Esophagus squamous epithelium (tissue), 5 donors: ENCODE results near the gene PGAP2. TPM values are rescaled to one million over a fixed set of nuclear protein-coding genes. Genes with fewer than 3 reads are reported as not detected.
A peak's percentile ranks its signal among the peaks of the same experiment; 100 is the strongest.
"Not testable (repeated sequence)": the region's sequence is repeated elsewhere in the genome, so short reads cannot be mapped to it uniquely, and the experiment has no call there.

Experiments
- DNase-seq: peaks from one replicate; lab custom pipeline; 2025; lab: John Stamatoyannopoulos, UW
- H3K27ac ChIP-seq, 4 donors: fragments of 200-600 bp; sonication (generic); one replicate each; pipeline ENCODE4 v1.5.1; 2016 to 2019; ENCODE audit warnings: mild to moderate bottlenecking in 1 of 4
- H3K27me3 ChIP-seq, 4 donors: fragments of 200-600 bp; sonication (generic); 1 replicate in 3 of 4; 2 replicates in 1 of 4; pipeline versions ENCODE4 v1.5.1 to v1.6.0; 2017 to 2021; ENCODE audit warnings: antibody characterized with exemption in 1 of 4
- H3K36me3 ChIP-seq, 3 donors: fragments of 200-600 bp; sonication (generic); one replicate each; pipeline ENCODE4 v1.5.1; 2016 to 2019
- H3K4me1 ChIP-seq, 3 donors: fragments of 200-600 bp; sonication (generic); one replicate each; pipeline ENCODE4 v1.5.1; 2017 to 2019
- H3K4me3 ChIP-seq, 4 donors: fragments of 200-600 bp; sonication (generic); 1 replicate in 3 of 4; 2 replicates in 1 of 4; pipeline ENCODE4 v1.5.1; 2016 to 2019; ENCODE audit warnings: mild to moderate bottlenecking in 2 of 4, moderate library complexity in 1 of 4
- H3K9me3 ChIP-seq, 3 donors: fragments of 200-600 bp; sonication (generic); one replicate each; pipeline ENCODE4 v1.5.1; 2016 to 2019
- POLR2A ChIP-seq, 4 donors: fragments of 450-650 bp; IDR thresholded peaks; one replicate each; pipeline ENCODE4 v1.6.1; 2017; ENCODE audit warnings: antibody characterized with exemption in 4 of 4, mild to moderate bottlenecking in 4 of 4, moderate library complexity in 3 of 4
- WGBS, 2 donors: methylation state at CpG; one replicate each; pipeline ENCODE4 v1.1.5; 2018; 5-methylcytosine and 5-hydroxymethylcytosine counted together
- intact Hi-C: fragments of 100-400 bp; cut with DNase I; formaldehyde crosslinking; loops from one replicate; pipeline ENCODE4 v1.15.0; 2022
- total RNA-seq, 4 donors: library from RNA; depleted of rRNA; stranded (reverse); fragments of >200 nt; gene quantifications; one replicate each; pipeline ENCODE4 v1.1.0, GENCODE V29; 2016
- TF ChIP-seq, protein P1 (sequence below), 6 experiments: fragments of 450-650 bp in 4 of 6; fragments of 200-600 bp in 2 of 6; sonication (generic) in 2 of 6; IDR thresholded peaks; one replicate each; pipeline ENCODE4 v1.5.1; 2016 to 2019; ENCODE audit warnings: antibody characterized with exemption in 6 of 6, mild to moderate bottlenecking in 4 of 6, moderate library complexity in 4 of 6
- donor health status: DM: yes; HTN: yes; CAD: no.

PGAP2 gene
- total RNA-seq, 4 donors from 2014 or later: 10.8 to 30.8 (median 27.5) TPM

DNA sequence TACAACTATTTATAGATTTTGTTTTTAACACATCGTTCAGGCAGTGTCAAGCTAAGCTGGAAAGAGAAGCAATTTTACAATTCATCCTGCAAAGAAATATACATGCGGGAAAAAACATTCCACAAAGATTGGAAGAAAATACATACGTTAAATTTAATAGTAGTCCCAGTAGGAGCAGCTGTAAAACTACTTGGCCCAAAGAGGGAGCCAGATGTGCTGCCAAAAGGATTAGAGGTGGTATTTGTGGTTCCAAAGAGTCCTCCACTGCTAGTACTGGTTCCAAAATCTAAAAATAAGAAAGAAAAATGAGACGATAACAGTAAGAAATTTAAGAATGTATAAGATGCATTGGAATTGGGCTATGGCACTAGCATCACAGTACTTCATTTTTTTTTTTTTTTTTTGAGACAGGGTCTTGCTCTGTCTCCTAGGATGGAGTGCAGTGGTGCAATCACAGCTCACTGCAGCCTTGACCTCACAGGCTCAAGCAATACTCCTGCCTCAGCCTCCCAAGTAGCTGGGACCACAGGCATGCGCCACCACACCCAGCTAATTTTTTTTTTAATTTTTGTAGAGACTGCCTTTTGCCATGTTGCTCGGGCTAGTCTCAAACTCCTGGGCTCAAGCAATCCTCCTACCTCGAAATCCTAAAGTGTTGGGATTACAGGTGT is 32.5 kb upstream of the PGAP2 start:
- Histone ChIP-seq H3K4me1 (peaks cover 0 to 9% (median 0%) of the 10 kb centered on the region in 3 donors), H3K36me3 (peaks cover 6 to 100% (median 51%) of the 10 kb centered on the region in 3 donors), H3K9me3 (no peaks in the 10 kb centered on the region), H3K4me3 (no peak overlapping the region), H3K27ac (no peak overlapping the region), H3K27me3 (no peaks in the 10 kb centered on the region)
- no peak for DNase-seq
- 68 to 70% methylated on average over 7 of the region's 7 CpGs for WGBS, 2 donors
- TF ChIP-seq, protein P1, sequence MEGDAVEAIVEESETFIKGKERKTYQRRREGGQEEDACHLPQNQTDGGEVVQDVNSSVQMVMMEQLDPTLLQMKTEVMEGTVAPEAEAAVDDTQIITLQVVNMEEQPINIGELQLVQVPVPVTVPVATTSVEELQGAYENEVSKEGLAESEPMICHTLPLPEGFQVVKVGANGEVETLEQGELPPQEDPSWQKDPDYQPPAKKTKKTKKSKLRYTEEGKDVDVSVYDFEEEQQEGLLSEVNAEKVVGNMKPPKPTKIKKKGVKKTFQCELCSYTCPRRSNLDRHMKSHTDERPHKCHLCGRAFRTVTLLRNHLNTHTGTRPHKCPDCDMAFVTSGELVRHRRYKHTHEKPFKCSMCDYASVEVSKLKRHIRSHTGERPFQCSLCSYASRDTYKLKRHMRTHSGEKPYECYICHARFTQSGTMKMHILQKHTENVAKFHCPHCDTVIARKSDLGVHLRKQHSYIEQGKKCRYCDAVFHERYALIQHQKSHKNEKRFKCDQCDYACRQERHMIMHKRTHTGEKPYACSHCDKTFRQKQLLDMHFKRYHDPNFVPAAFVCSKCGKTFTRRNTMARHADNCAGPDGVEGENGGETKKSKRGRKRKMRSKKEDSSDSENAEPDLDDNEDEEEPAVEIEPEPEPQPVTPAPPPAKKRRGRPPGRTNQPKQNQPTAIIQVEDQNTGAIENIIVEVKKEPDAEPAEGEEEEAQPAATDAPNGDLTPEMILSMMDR (IDR thresholded peaks at IDR 0.05): no peak
- TF ChIP-seq POLR2A (IDR thresholded peaks at IDR 0.05): no peak
- intact Hi-C loops: no loop called here

DNA sequence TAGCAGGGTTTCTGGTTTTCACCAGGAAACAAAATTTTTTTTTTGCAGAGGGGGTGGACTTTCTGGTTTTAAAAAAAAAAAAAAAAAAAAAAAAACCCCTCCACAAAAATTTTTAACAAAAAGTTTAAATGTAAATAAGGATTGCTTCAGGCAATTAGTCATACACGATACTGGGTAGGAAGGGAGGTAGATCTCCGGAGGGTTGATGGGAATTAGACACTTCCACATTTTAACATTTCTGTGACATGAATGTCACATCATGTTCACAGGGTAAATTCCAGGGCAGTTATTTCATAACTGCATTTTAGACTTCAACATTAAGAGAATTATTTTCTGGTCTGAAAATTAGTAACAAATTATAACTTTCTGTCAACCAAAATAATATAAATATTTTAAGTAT is 26.9 kb upstream of the PGAP2 start:
- Histone ChIP-seq H3K4me3 (no peak overlapping the region), H3K9me3 (no peaks in the 10 kb centered on the region), H3K27ac (peak overlapping the region in 1 of 4 donors; percentile 1), H3K36me3 (peaks cover 0 to 73% (median 19%) of the 10 kb centered on the region in 3 donors), H3K4me1 (peaks cover 0 to 44% (median 6%) of the 10 kb centered on the region in 3 donors), H3K27me3 (no peaks in the 10 kb centered on the region)
- intact Hi-C loops: no loop called here
- no peak for TF ChIP-seq POLR2A (IDR thresholded peaks at IDR 0.05)
- TF ChIP-seq, protein P1 (IDR thresholded peaks at IDR 0.05): no peak
- no peak for DNase-seq
- 3 to 7% methylated on average over 2 of the region's 2 CpGs for WGBS, 2 donors

DNA sequence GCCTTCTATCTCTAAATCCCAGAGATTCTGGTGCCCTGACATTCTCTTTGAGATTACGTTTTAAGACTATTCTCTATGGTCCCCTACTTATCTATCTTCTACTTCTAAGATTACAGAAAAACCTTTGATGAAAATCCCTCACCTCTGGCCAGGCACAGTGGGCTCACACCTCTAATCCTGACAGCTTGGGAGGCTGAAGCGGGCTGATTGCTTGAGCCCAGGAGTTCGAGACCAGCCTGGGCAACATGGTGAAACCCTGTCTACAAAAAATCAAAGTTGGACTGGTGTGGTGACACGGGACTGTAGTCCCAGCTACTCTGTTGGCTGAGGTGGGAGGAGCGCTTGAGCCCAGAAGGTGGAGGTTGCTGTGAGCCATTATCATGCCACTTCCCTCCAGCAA is 25.4 kb upstream of the PGAP2 start:
- 82 to 90% methylated on average over 3 to 5 of the region's 5 CpGs for WGBS, 2 donors
- Histone ChIP-seq H3K9me3 (no peaks in the 10 kb centered on the region), H3K4me1 (peaks cover 0 to 60% (median 12%) of the 10 kb centered on the region in 3 donors), H3K27me3 (no peaks in the 10 kb centered on the region), H3K4me3 (no peak overlapping the region), H3K27ac (no peak overlapping the region), H3K36me3 (peaks cover 0 to 58% (median 15%) of the 10 kb centered on the region in 3 donors)
- intact Hi-C loops: no loop called here
- no peak for DNase-seq
- TF ChIP-seq POLR2A (IDR thresholded peaks at IDR 0.05): no peak
- TF ChIP-seq, protein P1 (IDR thresholded peaks at IDR 0.05): no peak

DNA sequence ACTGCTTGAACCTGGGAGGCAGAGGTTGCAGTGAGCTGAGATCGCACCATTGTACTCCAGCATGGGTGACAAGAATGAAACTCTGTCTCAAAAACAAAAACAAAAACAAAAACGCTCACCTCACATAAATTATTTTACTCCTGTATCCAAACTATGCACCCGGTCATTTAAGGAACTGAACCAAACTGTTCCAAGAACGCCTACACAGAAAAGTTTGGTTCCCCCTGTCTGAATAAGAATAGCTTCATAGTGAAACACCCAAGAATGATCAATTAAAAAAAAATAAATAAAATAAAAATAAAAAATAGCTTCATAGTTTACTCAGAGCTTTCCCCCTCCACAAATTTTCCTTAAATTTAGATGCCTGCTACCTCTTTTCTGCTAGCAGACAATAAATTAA is 24.7 kb upstream of the PGAP2 start:
- H3K27me3 ChIP-seq: no peaks in the 10 kb centered on the region
- peaks cover 0 to 51% (median 9%) of the 10 kb centered on the region in 3 donors for H3K36me3 ChIP-seq
- peaks cover 0 to 66% (median 19%) of the 10 kb centered on the region in 3 donors for H3K4me1 ChIP-seq
- H3K27ac ChIP-seq: no peak overlapping the region
- DNase-seq: no peak
- TF ChIP-seq, protein P1 (IDR thresholded peaks at IDR 0.05): no peak
- TF ChIP-seq POLR2A (IDR thresholded peaks at IDR 0.05): no peak
- H3K4me3 ChIP-seq: no peak overlapping the region
- H3K9me3 ChIP-seq: no peaks in the 10 kb centered on the region
- 67 to 85% methylated on average over 4 of the region's 4 CpGs for WGBS, 2 donors
- intact Hi-C loops: no loop called here

DNA sequence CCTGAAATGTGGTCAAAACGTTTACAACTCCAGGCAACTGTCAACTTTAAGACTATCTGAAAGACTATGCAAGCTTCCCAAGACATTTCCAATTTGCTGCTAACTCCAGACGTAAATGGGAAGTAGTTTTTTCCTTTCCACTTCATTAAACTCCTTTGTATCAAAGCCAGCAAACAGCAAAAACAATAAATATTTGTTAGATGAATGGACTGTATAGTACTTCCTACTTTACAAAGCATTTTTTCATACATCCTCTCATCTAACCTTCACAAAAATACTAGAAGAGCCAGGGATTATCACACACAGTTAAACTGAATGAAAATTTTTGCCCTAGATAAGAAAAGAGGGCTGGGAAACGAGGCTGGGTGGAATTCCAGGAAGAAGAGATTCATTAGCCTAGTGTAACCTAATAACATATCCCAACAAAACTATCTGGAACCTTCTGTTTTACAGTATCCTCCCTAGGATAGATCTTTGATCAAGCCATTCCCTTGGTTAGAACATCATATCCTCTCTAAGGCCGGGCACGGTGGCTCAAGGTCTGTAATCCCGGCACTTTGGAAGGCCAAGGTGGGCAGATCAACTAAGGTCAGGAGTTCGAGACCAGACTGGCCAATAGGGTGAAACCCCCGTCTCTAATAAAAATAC is 21.5 kb upstream of the PGAP2 start:
- DNase-seq: no peak
- TF ChIP-seq, protein P1 (IDR thresholded peaks at IDR 0.05): no peak
- no peak for TF ChIP-seq POLR2A (IDR thresholded peaks at IDR 0.05)
- peaks cover 0 to 48% (median 0%) of the 10 kb centered on the region in 3 donors for H3K36me3 ChIP-seq
- H3K4me3 ChIP-seq: no peak overlapping the region
- 56% methylated on average over 6 to 8 of the region's 8 CpGs for WGBS, 2 donors
- no peaks in the 10 kb centered on the region for H3K9me3 ChIP-seq
- intact Hi-C loops: no loop called here
- H3K4me1 ChIP-seq: peaks cover 0 to 68% (median 14%) of the 10 kb centered on the region in 3 donors
- no peaks in the 10 kb centered on the region for H3K27me3 ChIP-seq
- H3K27ac ChIP-seq: peak overlapping the region in 2 of 4 donors; percentile 1 to 26

DNA sequence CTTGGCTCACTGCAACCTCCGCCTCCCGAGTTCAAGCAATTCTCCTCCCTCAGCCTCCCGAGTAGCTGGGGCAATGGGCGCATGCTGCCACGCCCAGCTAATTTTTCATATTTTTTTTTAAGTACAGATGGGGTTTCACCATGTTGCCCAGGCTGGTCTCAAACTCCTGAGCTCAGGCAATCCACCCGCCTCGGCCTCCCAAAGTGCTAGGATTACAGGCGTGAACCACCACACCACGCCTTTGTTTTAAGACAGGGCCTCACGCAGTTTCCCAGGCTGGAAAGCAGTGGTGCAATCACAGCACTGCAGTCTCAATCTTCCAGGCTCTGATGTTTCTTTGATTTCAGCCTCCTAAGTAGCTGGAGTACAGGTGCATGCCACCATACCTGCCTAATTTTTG is 14.0 kb upstream of the PGAP2 start:
- Histone ChIP-seq H3K4me1 (peaks cover 20 to 55% (median 28%) of the 10 kb centered on the region in 3 donors), H3K36me3 (peaks cover 3 to 53% (median 9%) of the 10 kb centered on the region in 3 donors)
- H3K9me3 ChIP-seq, H3K4me3 ChIP-seq, H3K27me3 ChIP-seq, intact Hi-C loops, H3K27ac ChIP-seq, DNase-seq: not testable (repeated sequence)
- WGBS, 2 donors: 84 to 95% methylated on average over 10 of the region's 10 CpGs
